Caco-2 (cell line): Measurements from ENCODE around the gene BTBD16. TPM values are rescaled to one million over a fixed set of nuclear protein-coding genes. Genes with fewer than 3 reads are reported as not detected.

ENCODE experiments used
- BruUV-seq: library from RNA; stranded (reverse); fragments of 400-500 nt; replicated peaks from 2 replicates; lab custom pipeline; 2021; lab: Mats Ljungman, UMichigan
- CTCF ChIA-PET: fragments of 300-600 bp; sonication (Branson Sonifier 250); formaldehyde crosslinking; loops from one replicate; lab custom pipeline; 2022; ENCODE audit warnings: antibody characterized with exemption; lab: Charles Lee
- POLR2A ChIA-PET: fragments of 300-600 bp; sonication (Branson Sonifier 250); formaldehyde crosslinking; loops from one replicate; lab custom pipeline; 2022; ENCODE audit warnings: antibody characterized with exemption; lab: Charles Lee
- DNase-seq, 2 experiments: peaks; one replicate each; pipeline versions ENCODE4 v3.0.0 to v3.0.0-alpha.2; 2020 to 2022
- H3K27me3 ChIP-seq: replicated peaks from 2 replicates; pipeline ENCODE4 v1.6.0; 2011; ENCODE audit warnings: low read length; ENCODE audit not compliant: control insufficient read depth, insufficient read depth
- H3K36me3 ChIP-seq: 2 replicates; pipeline ENCODE4 v1.5.1; 2011; ENCODE audit warnings: low read length; ENCODE audit not compliant: control insufficient read depth, insufficient read depth
- H3K4me1 ChIP-seq: fragments of 250-450 bp; sonication (Bioruptor Pico); 2 replicates; pipeline ENCODE4 v1.5.1; 2020; ENCODE audit warnings: mild to moderate bottlenecking
- H3K4me3 ChIP-seq: 2 replicates; pipeline ENCODE4 v1.5.1; 2011; ENCODE audit warnings: low read depth, mild to moderate bottlenecking, control low read depth, low read length
- H3K9me3 ChIP-seq: fragments of 250-450 bp; sonication (Bioruptor Pico); 2 replicates; pipeline ENCODE4 v1.5.1; 2020; ENCODE audit warnings: mild to moderate bottlenecking, moderate library complexity
- H3K27ac Mint-ChIP-seq: one replicate; pipeline ENCODE4 v1.8.0; 2022; ENCODE audit warnings: mixed read lengths; ENCODE audit not compliant: unreplicated experiment
- H3K27me3 Mint-ChIP-seq: one replicate; pipeline ENCODE4 v1.8.0; 2022; ENCODE audit warnings: mixed read lengths; ENCODE audit not compliant: insufficient read depth, unreplicated experiment
- H3K36me3 Mint-ChIP-seq: one replicate; pipeline ENCODE4 v1.8.0; 2022; ENCODE audit warnings: mild to moderate bottlenecking, mixed read lengths; ENCODE audit not compliant: insufficient read depth, unreplicated experiment
- H3K4me1 Mint-ChIP-seq: one replicate; pipeline ENCODE4 v1.8.0; 2022; ENCODE audit warnings: low read depth, mixed read lengths; ENCODE audit not compliant: unreplicated experiment
- H3K4me3 Mint-ChIP-seq: one replicate; pipeline ENCODE4 v1.8.0; 2022; ENCODE audit warnings: mild to moderate bottlenecking, moderate library complexity, mixed read lengths; ENCODE audit not compliant: unreplicated experiment
- H3K9me3 Mint-ChIP-seq: one replicate; pipeline ENCODE4 v1.8.0; 2022; ENCODE audit warnings: mixed read lengths; ENCODE audit not compliant: unreplicated experiment
- CTCF ChIP-seq, 2 experiments: fragments of 200-600 bp in 1 of 2; IDR thresholded peaks; 1 replicate in 1 of 2; 2 replicates in 1 of 2; pipeline versions ENCODE4 v1.5.1 to v1.8.0; 2011 to 2022; ENCODE audit warnings: antibody characterized with exemption in 1 of 2, control low read depth in 1 of 2, inconsistent platforms in 1 of 2, low read depth in 1 of 2, low read length in 1 of 2, mild to moderate bottlenecking in 1 of 2, moderate library complexity in 1 of 2; ENCODE audit not compliant: insufficient read depth in 1 of 2, severe bottlenecking in 1 of 2, unreplicated experiment in 1 of 2
- intact Hi-C: fragments of 100-400 bp; cut with micrococcal nuclease; formaldehyde crosslinking; loops from one replicate; pipeline ENCODE4 v1.10.0; 2022; ENCODE audit not compliant: unreplicated experiment
- total RNA-seq: library from RNA; stranded (reverse); gene quantifications from 2 replicates; pipeline ENCODE4 v1.2.3, GENCODE V29; 2022

Gene BTBD16
- total RNA-seq, 1 experiment from 2014 or later: not detected

GRCh38 chr10:122295451-122295809, 24.3 kb downstream of the BTBD16 start:
- no peaks in the 10 kb centered on the region for H3K9me3 Mint-ChIP-seq
- no peaks in the 10 kb centered on the region for H3K27me3 Mint-ChIP-seq
- peaks cover 22% of the 10 kb centered on the region for H3K4me1 Mint-ChIP-seq
- Histone ChIP-seq H3K9me3 (no peaks in the 10 kb centered on the region), H3K36me3 (no peaks in the 10 kb centered on the region), H3K4me1 (peaks cover 32% of the 10 kb centered on the region), H3K27me3 (no peaks in the 10 kb centered on the region), H3K4me3 (no peak overlapping the region)
- no peaks in the 10 kb centered on the region for H3K36me3 Mint-ChIP-seq
- intact Hi-C loops: no loop called here
- TF ChIP-seq CTCF (IDR thresholded peaks at IDR 0.05; ENCODE audit: insufficient read depth in 1 of 2, low read depth in 1 of 2, low read length in 1 of 2, severe bottlenecking in 1 of 2, unreplicated experiment in 1 of 2): no peak
- ChIA-PET POLR2A (no interaction called here), CTCF (no interaction called here)
- no peak overlapping the region for H3K27ac Mint-ChIP-seq
- H3K4me3 Mint-ChIP-seq: no peak overlapping the region
- no TSS peak for BruUV-seq
- DNase-seq: no peak

- no peak overlapping the region for H3K4me3 ChIP-seq
- peaks cover 22% of the 10 kb centered on the region for H3K4me1 Mint-ChIP-seq
- H3K9me3 Mint-ChIP-seq: no peaks in the 10 kb centered on the region
- POLR2A ChIA-PET: no interaction called here
- H3K9me3 ChIP-seq: no peaks in the 10 kb centered on the region
- no peak overlapping the region for H3K27ac Mint-ChIP-seq
- H3K36me3 Mint-ChIP-seq: no peaks in the 10 kb centered on the region
- CTCF ChIA-PET: interaction anchor here (1.0 to 1.2 kb wide), 2 partner anchors 17 to 29 kb away, joined by 5 to 7 read pairs; no protein-coding TSS in a partner anchor
- no peaks in the 10 kb centered on the region for H3K36me3 ChIP-seq
- peaks cover 32% of the 10 kb centered on the region for H3K4me1 ChIP-seq
- TF ChIP-seq CTCF (IDR thresholded peaks at IDR 0.05; ENCODE audit: insufficient read depth in 1 of 2, low read depth in 1 of 2, low read length in 1 of 2, severe bottlenecking in 1 of 2, unreplicated experiment in 1 of 2): no peak
- no peaks in the 10 kb centered on the region for H3K27me3 ChIP-seq
- no TSS peak for BruUV-seq
- DNase-seq: no peak
- no peaks in the 10 kb centered on the region for H3K27me3 Mint-ChIP-seq
- H3K4me3 Mint-ChIP-seq: no peak overlapping the region
- intact Hi-C loops: no loop called here
Measured at GRCh38 chr10:122296363-122297120, 25.4 kb downstream of the BTBD16 start.

- Mint-ChIP-seq H3K36me3 (no peaks in the 10 kb centered on the region), H3K9me3 (no peaks in the 10 kb centered on the region), H3K27me3 (no peaks in the 10 kb centered on the region), H3K4me1 (peaks cover 22% of the 10 kb centered on the region), H3K4me3 (no peak overlapping the region), H3K27ac (no peak overlapping the region)
- intact Hi-C loops: no loop called here
- H3K9me3 ChIP-seq: no peaks in the 10 kb centered on the region
- ChIA-PET POLR2A (no interaction called here), CTCF (interaction anchor here (1.0 to 1.2 kb wide), 2 partner anchors 18 to 30 kb away, joined by 5 to 7 read pairs; no protein-coding TSS in a partner anchor)
- H3K36me3 ChIP-seq: no peaks in the 10 kb centered on the region
- no peak overlapping the region for H3K4me3 ChIP-seq
- no peak for DNase-seq
- no TSS peak for BruUV-seq
- TF ChIP-seq CTCF (IDR thresholded peaks at IDR 0.05; ENCODE audit: insufficient read depth in 1 of 2, low read depth in 1 of 2, low read length in 1 of 2, severe bottlenecking in 1 of 2, unreplicated experiment in 1 of 2): no peak
- H3K27me3 ChIP-seq: no peaks in the 10 kb centered on the region
- peaks cover 26% of the 10 kb centered on the region for H3K4me1 ChIP-seq
Measured at GRCh38 chr10:122297583-122297982, 26.5 kb downstream of the BTBD16 start.
